Measurements from ENCODE around the gene CAPN1. TPM values are rescaled to one million over a fixed set of nuclear protein-coding genes. Genes with fewer than 3 reads are reported as not detected.
A peak's percentile ranks its signal among the peaks of the same experiment; 100 is the strongest.

CAPN1 gene
- total and polyA plus RNA-seq, 9 of the 15 experiments (the other 6 are each of a cell fraction or from before 2014, with no cell fraction given) = 3.5 to 199 (median 61.6) TPM

DNA sequence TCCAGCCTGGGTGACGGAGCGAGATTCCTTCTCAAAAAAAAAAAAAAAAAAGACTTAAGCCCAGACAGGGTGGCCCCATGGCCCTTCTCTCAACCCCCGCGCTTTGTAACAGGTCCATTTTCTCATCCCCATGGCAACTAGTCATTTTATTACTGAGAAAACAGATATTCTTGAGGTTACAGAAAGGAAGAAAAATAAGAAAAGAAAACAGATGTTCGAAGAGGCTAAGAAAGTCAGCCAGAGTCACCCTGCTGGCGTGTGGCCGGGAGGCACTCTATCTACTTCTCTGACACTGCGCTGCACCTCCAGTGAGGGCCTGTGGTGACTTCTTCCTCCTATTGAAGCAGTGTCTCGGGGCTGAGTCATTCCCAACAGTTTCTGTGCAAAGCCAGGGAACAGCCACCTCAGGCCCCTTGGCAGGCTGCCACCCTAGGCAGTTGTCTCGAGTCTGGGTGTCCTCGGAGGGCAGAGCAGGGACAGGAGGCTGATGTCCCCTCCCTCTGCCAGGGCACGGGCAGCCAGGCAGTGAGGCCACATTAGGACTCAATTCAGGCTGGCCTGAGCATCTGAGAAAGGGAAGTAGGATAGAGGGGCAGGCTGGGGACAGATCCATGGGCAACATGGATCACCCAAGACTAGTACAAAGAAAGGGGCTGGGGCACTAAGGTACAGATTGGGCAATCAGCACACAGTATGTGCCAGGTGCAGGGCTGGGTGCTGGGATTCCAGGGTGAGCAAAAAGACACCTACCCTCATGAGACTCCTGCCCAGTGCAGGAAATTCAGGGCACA lies 31.0 kb upstream of the CAPN1 start:
- peak overlapping the region; percentile 96 for H2AFZ ChIP-seq (ENCODE audit: low read depth, low read length)
- no peaks in the 10 kb centered on the region for H3K79me2 ChIP-seq (ENCODE audit: control insufficient read depth, insufficient read depth, low read length)
- in situ Hi-C loops (cut with MboI) = no loop called here
- FAIRE-seq (peak; percentile 94), DNase-seq (ENCODE audit: extremely low read depth in 1 of 4, low spot score in 3 of 4) (peak; percentile 63 to 91 (median 76)), ATAC-seq (peak; percentile 98)
- ChIA-PET CTCF (ENCODE audit: low intra/inter-chr PET ratio) (no interaction called here), POLR2A (interaction anchor here (0.8 to 7.6 kb wide), 5 partner anchors 16 to 23 kb away, joined by 3 to 75 read pairs (median 4); partner anchors contain the start of genes SPDYC and SYVN1)
- WGBS (ENCODE audit: insufficient coverage, low coverage, missing lambda C conversion rate) = 12% methylated on average over 12 of the region's 12 CpGs
- peak overlapping the region; percentile 68 for H3K4me2 ChIP-seq (ENCODE audit: insufficient read depth, low read length)
- H3K9ac ChIP-seq (ENCODE audit: insufficient read depth in 1 of 2, low read depth in 2 of 2, low read length in 2 of 2) = peak overlapping the region; percentile 48 to 89
- H4K20me1 ChIP-seq (replicated peaks; ENCODE audit: control insufficient read depth, insufficient read depth, low read length) = no peaks in the 10 kb centered on the region
- H3K9me3 ChIP-seq (replicated peaks; ENCODE audit: control insufficient read depth, insufficient read depth, low read depth, low read length) = no peaks in the 10 kb centered on the region; the same call in 1 of the 2 replicates
- intact Hi-C loops (cut with micrococcal nuclease) = no loop called here
- no TSS peak for BruUV-seq (replicated peaks)
- H3K36me3 ChIP-seq (ENCODE audit: control insufficient read depth, insufficient read depth, low read length) = no peaks in the 10 kb centered on the region
- H3K4me3 ChIP-seq = no peak overlapping the region
- no peaks in the 10 kb centered on the region for H3K27me3 ChIP-seq (ENCODE audit: control insufficient read depth in 2 of 2, insufficient read depth in 2 of 2, low read length in 2 of 2)
- no peaks in the 10 kb centered on the region for H3K9me1 ChIP-seq (ENCODE audit: control insufficient read depth, insufficient read depth, low read length)
- peaks cover 20 to 26% of the 10 kb centered on the region in 2 experiments for H3K4me1 ChIP-seq (replicated peaks in 1 of 2; ENCODE audit: control insufficient read depth in 2 of 2, insufficient read depth in 2 of 2, low read length in 2 of 2)
- H3K27ac ChIP-seq (ENCODE audit: extremely low read depth, low read depth, low read length) = peak overlapping the region; percentile 82
- TF ChIP-seq NR2C2 (CRISPR knock-in tag; IDR thresholded peaks at IDR 0.05) (no peak), NR2C2 (tag; IDR thresholded peaks at IDR 0.05) (no peak), BRD4 (IDR thresholded peaks at IDR 0.05) (no peak), PML (IDR thresholded peaks at IDR 0.05; ENCODE audit: low read length) (no peak), CBX8 (IDR thresholded peaks at IDR 0.05; ENCODE audit: borderline replicate concordance, extremely low read depth, low read depth, low read length, poor library complexity, severe bottlenecking) (no peak), NFE2L1 (tag; IDR thresholded peaks at IDR 0.05; ENCODE audit: borderline replicate concordance, low read depth) (no peak), FOXM1 (IDR thresholded peaks at IDR 0.05; ENCODE audit: low read depth) (no peak), FOXM1 (CRISPR knock-in tag; IDR thresholded peaks at IDR 0.05; ENCODE audit: low read depth) (no peak), TEAD4 (IDR thresholded peaks at IDR 0.05; ENCODE audit: low read length) (0 out of 2 replicates have a peak, but pooled peaks have one; percentile 4), TEAD4 (CRISPR knock-in tag; IDR thresholded peaks at IDR 0.05; ENCODE audit: borderline replicate concordance) (no peak), CBX2 (IDR thresholded peaks at IDR 0.05; ENCODE audit: insufficient read depth, low read length, poor library complexity, severe bottlenecking) (no peak), TARDBP (IDR thresholded peaks at IDR 0.05) (no peak)
- TF ChIP-seq, protein P1, sequence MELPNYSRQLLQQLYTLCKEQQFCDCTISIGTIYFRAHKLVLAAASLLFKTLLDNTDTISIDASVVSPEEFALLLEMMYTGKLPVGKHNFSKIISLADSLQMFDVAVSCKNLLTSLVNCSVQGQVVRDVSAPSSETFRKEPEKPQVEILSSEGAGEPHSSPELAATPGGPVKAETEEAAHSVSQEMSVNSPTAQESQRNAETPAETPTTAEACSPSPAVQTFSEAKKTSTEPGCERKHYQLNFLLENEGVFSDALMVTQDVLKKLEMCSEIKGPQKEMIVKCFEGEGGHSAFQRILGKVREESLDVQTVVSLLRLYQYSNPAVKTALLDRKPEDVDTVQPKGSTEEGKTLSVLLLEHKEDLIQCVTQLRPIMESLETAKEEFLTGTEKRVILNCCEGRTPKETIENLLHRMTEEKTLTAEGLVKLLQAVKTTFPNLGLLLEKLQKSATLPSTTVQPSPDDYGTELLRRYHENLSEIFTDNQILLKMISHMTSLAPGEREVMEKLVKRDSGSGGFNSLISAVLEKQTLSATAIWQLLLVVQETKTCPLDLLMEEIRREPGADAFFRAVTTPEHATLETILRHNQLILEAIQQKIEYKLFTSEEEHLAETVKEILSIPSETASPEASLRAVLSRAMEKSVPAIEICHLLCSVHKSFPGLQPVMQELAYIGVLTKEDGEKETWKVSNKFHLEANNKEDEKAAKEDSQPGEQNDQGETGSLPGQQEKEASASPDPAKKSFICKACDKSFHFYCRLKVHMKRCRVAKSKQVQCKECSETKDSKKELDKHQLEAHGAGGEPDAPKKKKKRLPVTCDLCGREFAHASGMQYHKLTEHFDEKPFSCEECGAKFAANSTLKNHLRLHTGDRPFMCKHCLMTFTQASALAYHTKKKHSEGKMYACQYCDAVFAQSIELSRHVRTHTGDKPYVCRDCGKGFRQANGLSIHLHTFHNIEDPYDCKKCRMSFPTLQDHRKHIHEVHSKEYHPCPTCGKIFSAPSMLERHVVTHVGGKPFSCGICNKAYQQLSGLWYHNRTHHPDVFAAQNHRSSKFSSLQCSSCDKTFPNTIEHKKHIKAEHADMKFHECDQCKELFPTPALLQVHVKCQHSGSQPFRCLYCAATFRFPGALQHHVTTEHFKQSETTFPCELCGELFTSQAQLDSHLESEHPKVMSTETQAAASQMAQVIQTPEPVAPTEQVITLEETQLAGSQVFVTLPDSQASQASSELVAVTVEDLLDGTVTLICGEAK (IDR thresholded peaks at IDR 0.05) = no peak
- TF ChIP-seq, protein P1 (CRISPR knock-in tag; IDR thresholded peaks at IDR 0.05) = no peak

All from K562 (cell line).